Measurements from ENCODE around the gene EPX. TPM values are rescaled to one million over a fixed set of nuclear protein-coding genes. Genes with fewer than 3 reads are reported as not detected.

The EPX gene
- total RNA-seq, 1 donor from 2014 or later = not detected

DNA sequence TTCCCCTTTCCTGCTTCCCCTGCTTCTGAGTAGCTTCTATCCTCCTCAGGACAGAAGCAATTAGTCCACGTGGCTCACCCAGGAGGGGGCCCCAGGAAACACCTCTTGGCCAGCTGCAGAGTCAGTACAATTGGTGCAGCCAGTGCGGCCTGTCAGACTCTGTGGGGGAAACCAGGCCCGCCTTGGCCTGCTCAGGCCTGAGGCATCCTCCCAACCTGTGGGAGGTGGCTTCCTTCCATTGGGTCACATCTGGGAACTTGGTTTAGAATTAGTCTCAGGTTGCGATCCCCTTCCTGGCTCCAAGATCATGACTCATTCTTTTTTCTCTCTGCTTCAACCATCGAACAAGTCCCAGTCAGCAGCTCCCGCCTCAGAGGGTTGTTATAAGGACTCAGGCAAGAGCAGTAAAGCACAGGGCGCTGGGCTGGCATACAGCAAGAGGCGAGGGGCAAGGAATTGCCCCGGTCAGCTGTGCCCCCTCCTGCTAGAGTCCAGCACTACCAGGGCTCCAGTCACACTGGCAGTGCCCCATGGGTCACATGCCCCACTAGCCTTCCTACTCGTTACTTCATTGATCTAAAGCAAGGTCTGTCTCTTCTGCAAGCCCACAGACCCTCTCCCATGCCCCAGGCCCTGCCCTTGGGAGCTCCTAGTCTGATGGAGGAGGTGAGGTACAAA is 8.1 kb upstream of the EPX start:
- TF ChIP-seq, protein P1, sequence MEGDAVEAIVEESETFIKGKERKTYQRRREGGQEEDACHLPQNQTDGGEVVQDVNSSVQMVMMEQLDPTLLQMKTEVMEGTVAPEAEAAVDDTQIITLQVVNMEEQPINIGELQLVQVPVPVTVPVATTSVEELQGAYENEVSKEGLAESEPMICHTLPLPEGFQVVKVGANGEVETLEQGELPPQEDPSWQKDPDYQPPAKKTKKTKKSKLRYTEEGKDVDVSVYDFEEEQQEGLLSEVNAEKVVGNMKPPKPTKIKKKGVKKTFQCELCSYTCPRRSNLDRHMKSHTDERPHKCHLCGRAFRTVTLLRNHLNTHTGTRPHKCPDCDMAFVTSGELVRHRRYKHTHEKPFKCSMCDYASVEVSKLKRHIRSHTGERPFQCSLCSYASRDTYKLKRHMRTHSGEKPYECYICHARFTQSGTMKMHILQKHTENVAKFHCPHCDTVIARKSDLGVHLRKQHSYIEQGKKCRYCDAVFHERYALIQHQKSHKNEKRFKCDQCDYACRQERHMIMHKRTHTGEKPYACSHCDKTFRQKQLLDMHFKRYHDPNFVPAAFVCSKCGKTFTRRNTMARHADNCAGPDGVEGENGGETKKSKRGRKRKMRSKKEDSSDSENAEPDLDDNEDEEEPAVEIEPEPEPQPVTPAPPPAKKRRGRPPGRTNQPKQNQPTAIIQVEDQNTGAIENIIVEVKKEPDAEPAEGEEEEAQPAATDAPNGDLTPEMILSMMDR (conservative IDR thresholded peaks at IDR 0.05; ENCODE audit: low read depth, low read length) = no peak
- no peak for DNase-seq (ENCODE audit: low read depth)
- H3K4me3 ChIP-seq (ENCODE audit: low read depth, low read length) = no peak overlapping the region

DNA sequence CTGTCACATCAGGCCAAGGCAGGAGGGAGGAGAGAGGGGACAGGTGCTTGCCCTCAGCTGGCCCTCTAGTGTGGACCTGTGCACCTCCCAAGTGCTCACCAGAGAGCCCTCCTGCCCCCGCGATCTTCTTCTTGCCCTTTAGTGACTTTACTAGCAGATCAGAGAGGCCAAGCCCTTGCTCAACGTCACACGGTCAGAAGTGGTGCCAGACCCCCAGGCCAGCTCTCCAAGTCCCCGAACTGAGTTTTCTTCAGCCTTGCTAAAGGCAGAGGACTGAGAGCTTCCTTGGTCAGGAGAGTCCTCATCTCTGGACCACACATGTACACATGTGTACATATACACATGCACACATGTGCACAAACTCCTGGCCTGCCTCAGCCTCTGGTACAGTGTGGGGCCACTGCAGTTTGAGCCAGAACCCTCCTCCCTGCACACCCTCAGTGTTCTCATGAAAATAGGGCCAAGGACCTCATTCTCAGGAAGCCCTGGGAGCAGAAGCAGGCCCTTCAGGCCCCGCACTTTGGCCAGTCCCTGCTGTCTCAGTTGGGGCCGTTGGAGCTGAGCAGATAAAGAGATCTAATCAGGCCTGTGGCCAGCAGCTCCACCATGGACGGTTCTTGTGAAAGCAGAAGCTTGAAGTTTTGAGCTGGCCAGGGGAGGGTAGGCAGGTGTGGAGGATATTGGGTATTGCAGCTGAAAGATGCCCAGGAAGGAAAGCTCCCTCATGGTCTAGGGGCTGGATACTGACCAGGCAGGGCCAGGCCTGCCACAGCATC is 7.4 kb upstream of the EPX start:
- H3K4me3 ChIP-seq (ENCODE audit: low read depth, low read length) = no peak overlapping the region
- DNase-seq (ENCODE audit: low read depth) = no peak
- TF ChIP-seq, protein P1 (conservative IDR thresholded peaks at IDR 0.05; ENCODE audit: low read depth, low read length) = no peak

DNA sequence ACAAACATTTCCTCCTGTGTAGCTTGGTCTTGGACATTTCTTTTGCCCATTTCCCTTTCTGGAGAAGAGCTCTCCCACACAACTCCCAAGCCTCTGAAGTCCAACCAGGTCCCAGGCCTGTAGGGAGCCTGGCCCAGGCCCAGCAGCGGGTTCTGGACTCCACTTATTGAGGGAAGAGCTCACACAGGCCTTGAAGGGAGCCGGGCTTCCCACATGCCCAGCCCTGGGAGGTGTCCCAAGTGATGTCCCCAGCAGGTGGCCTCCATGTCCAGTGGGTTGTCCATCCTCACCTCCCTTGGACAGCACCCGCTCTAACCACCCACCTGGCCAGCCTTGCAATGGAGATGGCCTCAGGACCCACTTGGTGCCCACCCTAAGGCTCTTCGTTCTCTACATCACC is 5.9 kb upstream of the EPX start:
- DNase-seq (ENCODE audit: low read depth) = no peak
- no peak overlapping the region for H3K4me3 ChIP-seq (ENCODE audit: low read depth, low read length)
- TF ChIP-seq, protein P1 (conservative IDR thresholded peaks at IDR 0.05; ENCODE audit: low read depth, low read length) = no peak

DNA sequence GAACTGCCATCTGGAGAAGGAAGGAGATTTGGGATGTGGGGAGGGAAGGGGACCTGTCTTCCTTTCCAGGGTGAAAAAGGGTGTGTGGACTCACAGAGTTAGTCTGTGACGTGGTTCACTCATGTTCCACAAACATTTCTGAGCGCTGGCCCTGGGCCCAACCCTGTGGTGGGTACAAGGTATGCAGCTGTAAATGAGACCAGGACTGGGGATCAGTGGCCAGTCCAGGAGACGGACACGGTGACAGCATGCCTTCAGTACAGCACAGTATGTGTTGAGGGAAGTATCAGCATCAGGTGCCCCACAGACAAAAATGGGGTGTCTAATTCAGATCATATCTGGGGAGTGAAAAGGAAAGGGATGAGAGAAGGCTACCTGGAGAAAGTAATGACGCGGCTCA is 5.5 kb upstream of the EPX start:
- no peak overlapping the region for H3K4me3 ChIP-seq (ENCODE audit: low read depth, low read length)
- TF ChIP-seq, protein P1 (conservative IDR thresholded peaks at IDR 0.05; ENCODE audit: low read depth, low read length) = no peak
- DNase-seq (ENCODE audit: low read depth) = no peak

DNA sequence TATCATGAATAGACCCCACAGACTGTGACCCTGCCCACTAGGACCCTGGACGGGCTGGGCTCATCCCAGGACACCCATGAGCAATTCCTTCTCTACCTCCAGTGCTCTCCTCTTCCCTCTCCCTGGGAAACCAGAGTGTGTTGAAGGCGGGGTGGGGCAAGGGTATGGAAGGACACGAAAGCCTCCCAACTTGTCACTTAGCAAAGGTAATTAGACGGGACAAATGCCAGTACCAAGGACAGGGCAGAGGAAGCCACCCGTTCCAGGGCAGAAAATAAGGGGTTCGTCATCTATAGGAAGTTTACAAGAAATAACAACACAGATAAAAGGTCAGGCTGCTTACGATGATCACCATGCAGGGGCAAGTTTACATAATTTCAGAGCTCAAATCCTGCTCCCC is 4.9 kb upstream of the EPX start:
- DNase-seq (ENCODE audit: low read depth) = no peak
- H3K4me3 ChIP-seq (ENCODE audit: low read depth, low read length) = no peak overlapping the region
- TF ChIP-seq, protein P1 (conservative IDR thresholded peaks at IDR 0.05; ENCODE audit: low read depth, low read length) = no peak

DNA sequence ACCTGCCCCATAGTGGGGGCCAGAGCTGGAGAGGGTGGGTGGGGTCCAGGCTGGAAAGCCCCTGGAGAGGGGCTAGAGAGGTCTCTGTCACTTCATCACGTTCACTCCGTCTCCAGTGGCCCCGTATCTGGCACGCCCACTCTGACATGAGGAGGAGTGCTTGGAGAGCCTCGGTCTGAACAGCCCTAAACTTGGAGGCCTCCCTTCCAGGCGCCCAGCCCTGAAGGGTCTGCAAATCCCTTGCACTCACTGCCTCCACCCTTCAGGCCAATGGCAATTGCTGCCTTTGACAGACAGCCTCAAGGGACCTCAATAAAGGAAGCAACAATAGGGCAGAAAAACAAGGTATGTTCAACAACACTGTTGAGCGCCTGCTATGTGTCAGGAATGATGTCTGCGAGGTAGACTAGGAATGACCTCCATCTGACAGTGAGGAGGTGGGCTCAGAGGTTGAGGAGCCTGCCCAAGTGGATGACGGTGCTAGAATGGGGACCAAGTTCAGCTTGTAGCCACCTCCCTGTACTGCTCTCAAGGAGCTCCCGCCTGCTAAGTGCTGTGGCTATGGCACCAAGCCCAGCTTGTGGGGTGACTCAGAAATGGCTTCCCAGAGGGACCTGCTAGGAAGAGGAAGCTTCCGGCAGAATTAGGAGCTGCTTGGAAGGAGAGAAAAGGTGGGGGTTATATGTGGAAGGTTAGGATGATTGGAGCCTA is 2.9 kb upstream of the EPX start:
- no peak overlapping the region for H3K4me3 ChIP-seq (ENCODE audit: low read depth, low read length)
- TF ChIP-seq, protein P1 (conservative IDR thresholded peaks at IDR 0.05; ENCODE audit: low read depth, low read length) = no peak
- DNase-seq (ENCODE audit: low read depth) = no peak

Data from epithelial cell of proximal tubule (primary cell).